ENCODE data around the gene AHSP. TPM values are rescaled to one million over a fixed set of nuclear protein-coding genes. Genes with fewer than 3 reads are reported as not detected.

AHSP gene
- total RNA-seq, 1 experiment from 2014 or later: not detected

- H3K27ac Mint-ChIP-seq (ENCODE audit: unreplicated experiment): no peak overlapping the region
- no peak for TF ChIP-seq CTCF (IDR thresholded peaks at IDR 0.05; ENCODE audit: insufficient read depth in 1 of 2, low read depth in 1 of 2, low read length in 1 of 2, severe bottlenecking in 1 of 2, unreplicated experiment in 1 of 2)
- CTCF ChIA-PET: interaction anchor here (1.4 kb wide), 1 partner anchor 28 kb away, joined by 3 read pairs; the partner anchor contains the start of gene ARMC5
Measured at GRCh38 chr16:31487071-31487719, 40.5 kb upstream of the AHSP start.

GRCh38 chr16:31487720-31488467, 39.8 kb upstream of the AHSP start:
- ChIA-PET POLR2A (interaction anchor here (1.0 kb wide), 1 partner anchor 225 kb away, joined by 3 read pairs; a partner anchor contains a TSS), CTCF (no interaction called here)
- H3K27me3 ChIP-seq (replicated peaks; ENCODE audit: control insufficient read depth, insufficient read depth, low read length): no peaks in the 10 kb centered on the region

More at GRCh38 chr16:31487071-31487719, 40.5 kb upstream of the AHSP start:
- Mint-ChIP-seq H3K4me1 (ENCODE audit: low read depth, unreplicated experiment) (no peaks in the 10 kb centered on the region), H3K36me3 (ENCODE audit: insufficient read depth, unreplicated experiment) (peaks cover 23% of the 10 kb centered on the region), H3K9me3 (ENCODE audit: unreplicated experiment) (no peaks in the 10 kb centered on the region), H3K27me3 (ENCODE audit: insufficient read depth, unreplicated experiment) (no peaks in the 10 kb centered on the region), H3K4me3 (ENCODE audit: unreplicated experiment) (peak overlapping the region; percentile 82)
- H3K4me1 ChIP-seq: peaks cover 18% of the 10 kb centered on the region
- no peak for DNase-seq
- peak overlapping the region; percentile 78 for H3K4me3 ChIP-seq (ENCODE audit: low read depth, low read length)
- intact Hi-C loops (cut with micrococcal nuclease; ENCODE audit: unreplicated experiment): no loop called here
- BruUV-seq (replicated peaks): TSS peak; percentile 42
- H3K36me3 ChIP-seq (ENCODE audit: control insufficient read depth, insufficient read depth, low read length): no peaks in the 10 kb centered on the region
- no peaks in the 10 kb centered on the region for H3K27me3 ChIP-seq (replicated peaks; ENCODE audit: control insufficient read depth, insufficient read depth, low read length)
- no peaks in the 10 kb centered on the region for H3K9me3 ChIP-seq
- POLR2A ChIA-PET: no interaction called here

More at GRCh38 chr16:31487720-31488467, 39.8 kb upstream of the AHSP start:
- peaks cover 18% of the 10 kb centered on the region for H3K4me1 ChIP-seq
- no peaks in the 10 kb centered on the region for H3K36me3 ChIP-seq (ENCODE audit: control insufficient read depth, insufficient read depth, low read length)
- no peaks in the 10 kb centered on the region for H3K4me1 Mint-ChIP-seq (ENCODE audit: low read depth, unreplicated experiment)
- peak overlapping the region; percentile 78 for H3K4me3 ChIP-seq (ENCODE audit: low read depth, low read length)
- H3K27me3 Mint-ChIP-seq (ENCODE audit: insufficient read depth, unreplicated experiment): no peaks in the 10 kb centered on the region
- H3K9me3 ChIP-seq: no peaks in the 10 kb centered on the region
- DNase-seq: peak; percentile 77 to 78
- no peaks in the 10 kb centered on the region for H3K9me3 Mint-ChIP-seq (ENCODE audit: unreplicated experiment)
- no peak overlapping the region for H3K27ac Mint-ChIP-seq (ENCODE audit: unreplicated experiment)
- no peak for TF ChIP-seq CTCF (IDR thresholded peaks at IDR 0.05; ENCODE audit: insufficient read depth in 1 of 2, low read depth in 1 of 2, low read length in 1 of 2, severe bottlenecking in 1 of 2, unreplicated experiment in 1 of 2)
- H3K4me3 Mint-ChIP-seq (ENCODE audit: unreplicated experiment): peak overlapping the region; percentile 82
- peaks cover 27% of the 10 kb centered on the region for H3K36me3 Mint-ChIP-seq (ENCODE audit: insufficient read depth, unreplicated experiment)
- intact Hi-C loops (cut with micrococcal nuclease; ENCODE audit: unreplicated experiment): no loop called here
- BruUV-seq (replicated peaks): no TSS peak
